ENCODE results near the gene BLTP3B. TPM values are rescaled to one million over a fixed set of nuclear protein-coding genes. Genes with fewer than 3 reads are reported as not detected.

The BLTP3B gene
- polyA plus RNA-seq, 1 of the 3 experiments (the other 2 are of a cell fraction): 5.8 TPM

- Histone ChIP-seq H3K27ac (ENCODE audit: low read depth in 2 of 2, low read length in 1 of 2) (no peak overlapping the region), H3K4me1 (ENCODE audit: control insufficient read depth in 1 of 2, insufficient read depth in 2 of 2, low read depth in 1 of 2, low read length in 1 of 2) (no peaks in the 10 kb centered on the region), H3F3A (replicated peaks; ENCODE audit: insufficient read depth) (no peaks in the 10 kb centered on the region), H3K9me2 (no peaks in the 10 kb centered on the region), H3K4me2 (no peak overlapping the region), H4K20me1 (ENCODE audit: insufficient read depth) (no peaks in the 10 kb centered on the region), H3K9me3 (no peaks in the 10 kb centered on the region), H3K79me2 (ENCODE audit: insufficient read depth) (peaks cover 50% of the 10 kb centered on the region), H2AFZ (ENCODE audit: low read depth) (no peak overlapping the region), H3K36me3 (replicated peaks in 1 of 2; ENCODE audit: control insufficient read depth in 1 of 2, insufficient read depth in 2 of 2, low read length in 1 of 2) (peaks cover 0 to 9% of the 10 kb centered on the region in 2 experiments), H3K4me3 (ENCODE audit: low read depth in 2 of 2, low read length in 1 of 2) (no peak overlapping the region), H3K27me3 (ENCODE audit: insufficient read depth) (no peaks in the 10 kb centered on the region), H3K9ac (no peak overlapping the region)
- 93% methylated on average over 4 of the region's 4 CpGs for WGBS (ENCODE audit: low lambda C conversion rate)
- POLR2A ChIA-PET: no interaction called here
- CTCF ChIA-PET: no interaction called here
- TF ChIP-seq NRF1 (IDR thresholded peaks at IDR 0.05; ENCODE audit: low read depth, low read length) (no peak), EZH2phosphoT487 (IDR thresholded peaks at IDR 0.05; ENCODE audit: borderline replicate concordance, low read depth) (no peak), EP300 (IDR thresholded peaks at IDR 0.05; ENCODE audit: borderline replicate concordance in 1 of 2, low read depth in 1 of 2, low read length in 1 of 2) (no peak), GABPA (IDR thresholded peaks at IDR 0.05; ENCODE audit: low read depth) (no peak), MXI1 (IDR thresholded peaks at IDR 0.05; ENCODE audit: low read depth, low read length) (no peak), SIN3A (IDR thresholded peaks at IDR 0.05; ENCODE audit: borderline replicate concordance, low read depth, low read length) (no peak), SMC3 (IDR thresholded peaks at IDR 0.05; ENCODE audit: low read depth, low read length) (no peak), RCOR1 (IDR thresholded peaks at IDR 0.05; ENCODE audit: low read length) (no peak), IRF3 (IDR thresholded peaks at IDR 0.05; ENCODE audit: low read depth, low read length) (no peak), TCF12 (IDR thresholded peaks at IDR 0.05) (no peak), RAD21 (IDR thresholded peaks at IDR 0.05; ENCODE audit: low read length) (no peak)
- no peak for DNase-seq
These were observed 37.0 kb downstream of the BLTP3B start for GRCh38 chr12:100105661-100106060.

- ChIA-PET POLR2A (no interaction called here), CTCF (interaction anchor here (1.2 kb wide), 1 partner anchor 41 kb away, joined by 3 read pairs; no protein-coding TSS in a partner anchor)
- no peak overlapping the region for H3K27ac ChIP-seq (ENCODE audit: low read depth in 2 of 2, low read length in 1 of 2)
- no peaks in the 10 kb centered on the region for H4K20me1 ChIP-seq (ENCODE audit: insufficient read depth)
- no peaks in the 10 kb centered on the region for H3K9me2 ChIP-seq
- H3K9ac ChIP-seq: no peak overlapping the region
- no peaks in the 10 kb centered on the region for H3F3A ChIP-seq (replicated peaks; ENCODE audit: insufficient read depth)
- no peak for DNase-seq
- H3K4me1 ChIP-seq (ENCODE audit: control insufficient read depth in 1 of 2, insufficient read depth in 2 of 2, low read depth in 1 of 2, low read length in 1 of 2): no peaks in the 10 kb centered on the region
- WGBS (ENCODE audit: low lambda C conversion rate): 96% methylated on average over 3 of the region's 3 CpGs
- H3K27me3 ChIP-seq (ENCODE audit: insufficient read depth): no peaks in the 10 kb centered on the region
- H3K4me3 ChIP-seq (ENCODE audit: low read depth in 2 of 2, low read length in 1 of 2): no peak overlapping the region
- peaks cover 22% of the 10 kb centered on the region; the same call in 1 of the 2 replicates for H3K79me2 ChIP-seq (ENCODE audit: insufficient read depth)
- no peak overlapping the region for H2AFZ ChIP-seq (ENCODE audit: low read depth)
- H3K36me3 ChIP-seq (replicated peaks in 1 of 2; ENCODE audit: control insufficient read depth in 1 of 2, insufficient read depth in 2 of 2, low read length in 1 of 2): peaks cover 0 to 22% of the 10 kb centered on the region in 2 experiments
- no peaks in the 10 kb centered on the region for H3K9me3 ChIP-seq
- no peak overlapping the region for H3K4me2 ChIP-seq
- TF ChIP-seq SMC3 (IDR thresholded peaks at IDR 0.05; ENCODE audit: low read depth, low read length) (no peak), RXRA (IDR thresholded peaks at IDR 0.05; ENCODE audit: borderline replicate concordance, low read depth) (no peak), NRF1 (IDR thresholded peaks at IDR 0.05; ENCODE audit: low read depth, low read length) (no peak), TAF1 (IDR thresholded peaks at IDR 0.05; ENCODE audit: borderline replicate concordance, low read depth, low read length) (no peak), EP300 (IDR thresholded peaks at IDR 0.05; ENCODE audit: borderline replicate concordance in 1 of 2, low read depth in 1 of 2, low read length in 1 of 2) (no peak), EZH2phosphoT487 (IDR thresholded peaks at IDR 0.05; ENCODE audit: borderline replicate concordance, low read depth) (no peak), POLR2AphosphoS5 (IDR thresholded peaks at IDR 0.05; ENCODE audit: low read depth, low read length) (no peak), JUND (IDR thresholded peaks at IDR 0.05) (no peak), MAX (IDR thresholded peaks at IDR 0.05; ENCODE audit: low read depth) (no peak), ZBTB33 (IDR thresholded peaks at IDR 0.05; ENCODE audit: borderline replicate concordance, low read depth) (no peak), ELF1 (IDR thresholded peaks at IDR 0.05) (no peak), TEAD4 (IDR thresholded peaks at IDR 0.05; ENCODE audit: borderline replicate concordance, insufficient read depth) (no peak), USF2 (IDR thresholded peaks at IDR 0.05; ENCODE audit: borderline replicate concordance, low read depth, low read length) (no peak), REST (IDR thresholded peaks at IDR 0.05; ENCODE audit: low read depth, low read length) (no peak)
These were observed 41.7 kb downstream of the BLTP3B start for GRCh38 chr12:100101000-100101399.

Data from SK-N-SH (cell line).